ENCODE results near the gene CCDC57.

- no peak for TF ChIP-seq CTCF (IDR thresholded peaks at IDR 0.05; ENCODE audit: poor library complexity)
- no peak for TF ChIP-seq EZH2phosphoT487 (IDR thresholded peaks at IDR 0.05; ENCODE audit: low read depth, severe bottlenecking, unreplicated experiment)
These were observed 136.4 kb downstream of the CCDC57 start for GRCh38 chr17:82076018-82076784.

All from hepatocyte (in vitro differentiated cells).